GM18526 (cell line): Measurements from ENCODE around the gene BTBD8.

Source experiments
- POLR2A ChIP-seq: IDR thresholded peaks from 3 replicates; pipeline ENCODE4 v1.6.1; 2011; ENCODE audit not compliant: insufficient read length; ENCODE audit errors: extremely low read depth

The BTBD8 gene

DNA sequence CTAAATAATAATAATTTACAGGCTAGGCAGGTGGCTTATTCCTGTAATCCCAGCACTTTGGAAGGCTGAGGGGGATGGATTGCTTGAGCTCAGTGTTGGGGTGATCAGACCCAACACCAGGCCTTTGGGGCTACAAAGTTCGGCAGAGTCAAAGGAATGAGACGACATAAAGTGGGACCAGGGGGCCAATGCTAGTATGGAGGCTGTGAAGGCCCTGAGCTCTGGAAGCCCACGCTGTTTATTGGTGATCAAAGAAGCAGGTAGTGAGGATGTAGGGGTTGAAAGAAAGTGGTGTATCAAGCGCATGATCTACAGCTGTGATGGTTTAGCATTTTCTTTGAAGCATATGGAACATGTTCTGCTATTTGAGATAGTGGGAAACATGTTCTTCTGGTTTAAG, 5.6 kb downstream of the BTBD8 start:
- TF ChIP-seq POLR2A = no peak

GRCh38 chr1:92087542-92087941, 7.4 kb downstream of the BTBD8 start:
- no peak for TF ChIP-seq POLR2A

DNA sequence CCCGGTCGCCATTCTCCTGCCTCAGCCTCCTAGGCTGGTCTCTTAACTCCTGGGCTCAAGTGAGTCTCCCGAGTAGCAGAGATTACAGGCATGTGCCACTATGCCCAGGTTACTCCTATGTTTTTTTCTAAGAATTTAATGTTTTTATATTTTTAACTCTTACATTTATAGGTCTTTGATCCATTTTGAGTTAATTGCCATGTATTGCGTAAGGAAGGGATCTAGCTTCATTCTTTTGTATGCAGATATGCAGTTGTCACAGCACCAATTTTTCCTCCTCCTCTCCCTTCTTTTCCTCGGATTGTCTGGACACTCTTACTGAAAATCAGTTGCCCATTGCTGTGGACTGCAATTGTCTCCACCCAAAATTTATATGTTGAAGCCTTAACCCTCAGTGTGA, 11.5 kb downstream of the BTBD8 start:
- no peak for TF ChIP-seq POLR2A

GRCh38 chr1:92094090-92094489, 13.9 kb downstream of the BTBD8 start:
- TF ChIP-seq POLR2A = no peak

GRCh38 chr1:92094595-92094994, 14.4 kb downstream of the BTBD8 start:
- no peak for TF ChIP-seq POLR2A

DNA sequence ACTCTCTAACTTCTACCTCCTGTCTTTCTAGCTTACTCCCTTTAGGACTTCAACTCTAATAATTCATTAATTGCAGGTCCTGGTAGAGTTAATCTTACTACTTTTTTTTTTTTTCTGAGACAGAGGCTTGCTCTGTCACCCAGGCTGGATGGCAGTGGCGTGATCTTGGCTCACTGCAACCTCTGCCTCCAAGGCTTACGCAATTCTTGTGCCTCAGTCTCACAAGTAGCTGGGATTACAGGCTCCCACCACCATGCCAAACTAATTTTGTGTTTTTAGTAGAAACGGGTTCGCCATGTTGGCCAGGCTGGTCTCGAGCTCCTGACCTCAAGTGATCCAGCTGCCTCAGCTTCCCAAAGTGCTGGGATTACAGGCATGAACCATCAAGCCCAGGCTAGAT, 15.7 kb downstream of the BTBD8 start:
- TF ChIP-seq POLR2A = no peak

DNA sequence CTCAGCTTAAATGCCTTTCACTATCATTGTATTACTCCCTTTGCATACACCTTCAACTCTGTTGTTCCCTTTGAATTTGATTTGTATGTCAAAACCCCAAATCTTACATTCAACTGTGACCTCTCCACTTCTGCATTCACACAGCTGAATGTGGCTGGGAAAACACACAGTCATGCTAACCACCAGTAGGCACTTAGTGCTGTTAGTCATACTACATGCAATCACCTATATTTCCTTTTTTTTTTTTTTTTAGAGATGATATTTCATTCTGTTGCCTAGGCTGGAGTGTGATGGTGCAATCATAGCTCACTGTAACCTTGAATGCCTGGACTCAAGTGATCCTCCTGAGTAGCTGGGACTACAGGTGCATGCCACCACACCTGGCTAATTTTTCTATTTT, 16.2 kb downstream of the BTBD8 start:
- no peak for TF ChIP-seq POLR2A

GRCh38 chr1:92105546-92106081, 25.5 kb downstream of the BTBD8 start:
- TF ChIP-seq POLR2A = no peak

DNA sequence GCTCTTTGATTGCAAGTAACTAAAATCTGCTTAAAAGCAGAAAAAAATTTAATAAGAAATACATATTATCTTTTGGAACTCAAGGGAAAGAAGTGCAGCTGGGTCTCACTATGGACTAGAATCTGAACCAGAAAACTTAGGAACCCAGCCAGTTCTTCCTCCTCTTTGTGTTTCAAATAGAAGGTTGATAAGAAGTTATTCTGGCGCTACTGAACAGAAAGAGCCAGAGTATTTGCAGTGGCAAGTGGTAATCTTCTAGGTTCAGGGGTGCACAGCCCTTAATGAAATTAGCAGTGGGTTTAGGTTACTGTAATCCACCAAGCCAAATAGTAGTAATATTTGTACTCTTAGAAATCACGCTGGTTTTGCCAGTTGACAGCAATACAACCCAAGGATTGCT, 28.5 kb downstream of the BTBD8 start:
- TF ChIP-seq POLR2A = no peak

DNA sequence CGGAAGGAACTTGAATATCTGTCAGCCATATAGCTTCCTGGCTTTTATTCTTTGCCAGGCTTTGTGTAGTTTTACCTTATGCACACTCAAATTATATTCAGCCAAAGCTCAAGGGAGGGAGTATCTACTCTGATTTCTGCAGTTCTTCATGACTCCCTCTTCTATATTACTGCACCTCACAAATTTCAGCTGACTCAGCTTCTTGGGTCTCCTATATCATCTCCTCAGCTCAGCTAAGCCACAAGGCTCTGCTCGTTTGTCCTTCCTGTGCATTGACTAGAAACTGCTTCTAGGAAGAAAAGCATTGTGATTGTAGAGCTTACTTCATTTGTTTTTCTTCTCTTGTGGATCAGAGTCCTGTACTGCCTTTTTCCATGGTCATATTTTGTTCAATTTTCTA, 37.4 kb downstream of the BTBD8 start:
- no peak for TF ChIP-seq POLR2A

DNA sequence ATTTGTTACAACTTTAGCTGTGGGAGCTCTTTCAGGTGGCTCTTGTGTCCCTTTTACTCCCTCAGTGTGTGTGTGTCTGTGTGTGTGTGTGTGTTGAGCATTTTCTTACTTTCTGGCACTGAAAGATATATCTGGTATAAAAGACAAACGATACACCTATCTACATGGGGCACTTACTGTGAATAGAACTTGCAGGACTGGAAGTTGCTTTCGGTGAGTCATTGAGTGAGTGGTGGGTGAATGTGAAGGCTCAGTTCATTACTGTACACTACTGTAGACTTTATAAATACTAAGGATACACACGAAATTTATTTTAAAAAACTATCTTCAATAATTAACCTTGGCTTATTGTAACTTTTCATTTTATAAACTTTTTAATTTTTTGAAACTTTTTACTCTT, 38.7 kb downstream of the BTBD8 start:
- TF ChIP-seq POLR2A = no peak

DNA sequence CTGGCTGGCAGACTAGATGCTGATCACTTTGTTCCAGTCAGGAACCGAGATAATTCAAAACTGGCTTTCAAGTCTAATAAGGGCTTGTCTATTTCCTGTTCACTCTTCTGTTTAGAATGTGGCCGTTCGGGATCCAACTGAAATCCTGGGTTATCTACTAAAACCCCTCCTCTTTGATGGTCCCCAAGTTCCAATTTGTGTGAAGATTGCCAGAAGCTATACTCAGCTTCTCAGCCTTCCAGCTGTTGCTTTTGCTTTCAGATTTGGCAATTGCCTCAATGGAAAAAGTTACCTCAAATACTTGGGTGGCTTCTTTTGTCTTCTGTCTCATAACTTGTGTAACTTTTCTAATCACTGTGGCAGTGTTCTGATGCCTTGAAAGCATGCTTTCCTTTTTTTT, 43.7 kb downstream of the BTBD8 start:
- TF ChIP-seq POLR2A = no peak

- TF ChIP-seq POLR2A = no peak
Observed at GRCh38 chr1:92125204-92125603, 45.1 kb downstream of the BTBD8 start.

GRCh38 chr1:92126088-92126487, 45.9 kb downstream of the BTBD8 start:
- TF ChIP-seq POLR2A = no peak

- TF ChIP-seq POLR2A = no peak
Observed at GRCh38 chr1:92134331-92134730, 54.2 kb downstream of the BTBD8 start.

DNA sequence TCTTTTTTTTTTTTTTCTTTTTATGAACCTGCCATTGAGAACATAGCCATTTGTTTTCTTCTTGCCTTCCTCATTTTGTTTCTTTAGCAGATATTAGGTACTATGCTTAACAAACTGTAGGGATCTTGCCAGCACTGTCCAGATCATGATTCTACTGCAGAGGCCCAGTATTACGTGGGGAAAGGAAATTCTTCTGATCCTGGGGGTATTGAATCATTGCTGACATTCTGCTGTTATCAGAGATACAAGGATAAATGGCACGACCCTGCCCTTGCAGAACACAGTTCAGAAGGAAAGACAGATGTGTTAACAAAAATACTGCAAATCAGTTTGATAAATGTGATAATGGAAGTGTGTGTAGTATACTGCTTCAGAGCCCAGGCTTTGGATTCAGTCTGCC, 56.2 kb downstream of the BTBD8 start:
- TF ChIP-seq POLR2A = no peak

GRCh38 chr1:92154934-92155333, 74.8 kb downstream of the BTBD8 start:
- TF ChIP-seq POLR2A = no peak

GRCh38 chr1:92159593-92159992, 79.4 kb downstream of the BTBD8 start:
- TF ChIP-seq POLR2A = no peak

GRCh38 chr1:92165389-92165788, 85.2 kb downstream of the BTBD8 start:
- no peak for TF ChIP-seq POLR2A

DNA sequence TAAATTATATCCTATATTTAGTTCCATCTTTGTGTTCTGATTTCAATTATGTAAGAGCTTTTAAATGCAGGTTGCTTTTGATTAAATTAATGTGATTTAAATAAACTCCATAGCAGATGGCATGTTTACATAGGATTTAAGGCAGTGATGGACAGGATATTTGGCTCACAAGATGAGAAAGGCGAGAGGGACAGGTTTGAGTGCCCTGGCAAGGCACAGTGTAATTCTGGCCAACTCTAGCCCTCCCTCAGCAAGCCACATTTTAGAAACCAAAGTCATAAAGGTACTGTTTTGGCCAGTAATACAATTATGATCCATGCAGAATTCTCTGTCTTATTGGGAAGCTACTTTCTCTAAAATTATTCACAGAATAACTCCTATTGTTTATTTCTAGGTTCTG, 87.0 kb downstream of the BTBD8 start:
- TF ChIP-seq POLR2A = no peak
